NCI-H2081 treated with DMSO at 0.1 percent for 48 hours (cell line): ENCODE data around the gene BCL7B.
"Not testable (repeated sequence)": the region's sequence is repeated elsewhere in the genome, so short reads cannot be mapped to it uniquely, and the experiment has no call there.

Experiments used
- DNase-seq: peaks from one replicate; lab custom pipeline; 2025; lab: John Stamatoyannopoulos, UW

Gene BCL7B

GRCh38 chr7:73496626-73497025 is 60.9 kb downstream of the BCL7B start:
- DNase-seq: no peak

- not testable (repeated sequence) for DNase-seq
These were observed 62.0 kb downstream of the BCL7B start for GRCh38 chr7:73495507-73495906.

DNA sequence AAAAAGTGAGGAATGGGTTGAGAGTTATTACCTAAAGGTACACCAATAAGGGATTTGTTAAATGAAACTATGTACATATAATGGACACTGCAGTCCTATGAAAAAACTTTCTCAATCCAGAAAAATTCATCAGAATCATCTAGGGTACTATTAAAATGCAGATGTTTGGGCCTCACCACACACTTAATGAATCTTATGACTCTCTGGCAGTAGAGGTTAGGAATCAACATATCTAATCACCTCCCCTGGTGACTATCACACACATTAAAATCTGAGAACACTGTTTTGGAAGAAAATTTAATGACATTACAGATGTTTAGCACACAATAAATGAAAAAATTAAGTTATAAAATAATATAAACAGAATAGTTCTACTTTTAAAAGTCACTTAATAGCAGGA is 67.5 kb downstream of the BCL7B start:
- DNase-seq: no peak

- DNase-seq: no peak
These were observed 70.0 kb downstream of the BCL7B start for GRCh38 chr7:73487486-73487885.
